ENCODE results near the gene TTLL9.

TTLL9 gene

GRCh38 chr20:31988430-31989015 lies 118.1 kb downstream of the TTLL9 start:
- no peak for DNase-seq

GRCh38 chr20:31989030-31989645 lies 118.7 kb downstream of the TTLL9 start:
- no peak for DNase-seq

- DNase-seq = no peak
Observed at GRCh38 chr20:31990641-31991338, 120.4 kb downstream of the TTLL9 start.

- no peak for DNase-seq
Observed at GRCh38 chr20:31991339-31991705, 120.9 kb downstream of the TTLL9 start.

GRCh38 chr20:31992086-31992485 lies 121.7 kb downstream of the TTLL9 start:
- no peak for DNase-seq

Measured in midbrain (tissue), 1 donor.